B cell (primary cell): Measurements from ENCODE around the gene EPB41L3.

Experiments
- EZH2 ChIP-seq: IDR thresholded peaks from 2 replicates; pipeline ENCODE4 v1.6.1; 2012; ENCODE audit warnings: borderline replicate concordance, low read depth, mild to moderate bottlenecking, moderate library complexity, low read length; ENCODE audit not compliant: insufficient read depth, poor library complexity, severe bottlenecking
- TF ChIP-seq, protein P1 (sequence below): fragments of 200-600 bp; IDR thresholded peaks from one replicate; pipeline ENCODE4 v1.8.0; 2022; ENCODE audit warnings: antibody characterized with exemption, mild to moderate bottlenecking

DNA sequence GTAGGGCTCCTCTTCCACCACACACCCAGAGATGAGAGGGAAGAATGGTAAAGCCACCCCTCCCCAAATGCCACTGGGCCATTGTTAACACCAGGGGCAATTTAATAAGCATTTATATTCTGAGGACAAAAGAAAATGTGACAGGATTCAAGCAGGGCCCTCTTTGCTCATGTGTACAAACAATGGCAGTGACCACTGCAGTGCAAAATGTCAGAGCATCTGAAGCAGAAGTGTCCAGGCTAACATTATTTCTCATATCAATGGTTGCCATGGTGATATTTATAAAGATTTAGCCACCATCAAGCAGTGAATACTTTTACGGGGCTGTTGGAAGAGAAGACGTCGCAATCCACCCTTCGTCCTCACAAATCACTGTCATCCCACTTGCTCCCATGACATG lies 10.8 kb upstream of the EPB41L3 start:
- TF ChIP-seq, protein P1, sequence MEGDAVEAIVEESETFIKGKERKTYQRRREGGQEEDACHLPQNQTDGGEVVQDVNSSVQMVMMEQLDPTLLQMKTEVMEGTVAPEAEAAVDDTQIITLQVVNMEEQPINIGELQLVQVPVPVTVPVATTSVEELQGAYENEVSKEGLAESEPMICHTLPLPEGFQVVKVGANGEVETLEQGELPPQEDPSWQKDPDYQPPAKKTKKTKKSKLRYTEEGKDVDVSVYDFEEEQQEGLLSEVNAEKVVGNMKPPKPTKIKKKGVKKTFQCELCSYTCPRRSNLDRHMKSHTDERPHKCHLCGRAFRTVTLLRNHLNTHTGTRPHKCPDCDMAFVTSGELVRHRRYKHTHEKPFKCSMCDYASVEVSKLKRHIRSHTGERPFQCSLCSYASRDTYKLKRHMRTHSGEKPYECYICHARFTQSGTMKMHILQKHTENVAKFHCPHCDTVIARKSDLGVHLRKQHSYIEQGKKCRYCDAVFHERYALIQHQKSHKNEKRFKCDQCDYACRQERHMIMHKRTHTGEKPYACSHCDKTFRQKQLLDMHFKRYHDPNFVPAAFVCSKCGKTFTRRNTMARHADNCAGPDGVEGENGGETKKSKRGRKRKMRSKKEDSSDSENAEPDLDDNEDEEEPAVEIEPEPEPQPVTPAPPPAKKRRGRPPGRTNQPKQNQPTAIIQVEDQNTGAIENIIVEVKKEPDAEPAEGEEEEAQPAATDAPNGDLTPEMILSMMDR = no peak
- TF ChIP-seq EZH2 = no peak
